Right lobe of liver (tissue), 4 donors: ENCODE results near the gene SPN.

Source experiments
- POLR2A ChIP-seq: fragments of 450-650 bp; IDR thresholded peaks from one replicate; pipeline ENCODE4 v1.6.1; 2017; ENCODE audit warnings: antibody characterized with exemption, mild to moderate bottlenecking
- TF ChIP-seq, protein P1 (sequence below), 4 donors: fragments of 200-600 bp in 3 of 4; fragments of 450-650 bp in 1 of 4; IDR thresholded peaks; one replicate each; pipeline versions ENCODE4 v1.5.1 to v1.8.0; 2016 to 2022; ENCODE audit warnings: antibody characterized with exemption in 4 of 4, mild to moderate bottlenecking in 2 of 4
- donor health status: DM: no; HTN: no; CAD: no.
- donor health status: DM: no; HTN: no; CAD: no.
- donor health status: DM: no; HTN: yes; CAD: no.

DNA sequence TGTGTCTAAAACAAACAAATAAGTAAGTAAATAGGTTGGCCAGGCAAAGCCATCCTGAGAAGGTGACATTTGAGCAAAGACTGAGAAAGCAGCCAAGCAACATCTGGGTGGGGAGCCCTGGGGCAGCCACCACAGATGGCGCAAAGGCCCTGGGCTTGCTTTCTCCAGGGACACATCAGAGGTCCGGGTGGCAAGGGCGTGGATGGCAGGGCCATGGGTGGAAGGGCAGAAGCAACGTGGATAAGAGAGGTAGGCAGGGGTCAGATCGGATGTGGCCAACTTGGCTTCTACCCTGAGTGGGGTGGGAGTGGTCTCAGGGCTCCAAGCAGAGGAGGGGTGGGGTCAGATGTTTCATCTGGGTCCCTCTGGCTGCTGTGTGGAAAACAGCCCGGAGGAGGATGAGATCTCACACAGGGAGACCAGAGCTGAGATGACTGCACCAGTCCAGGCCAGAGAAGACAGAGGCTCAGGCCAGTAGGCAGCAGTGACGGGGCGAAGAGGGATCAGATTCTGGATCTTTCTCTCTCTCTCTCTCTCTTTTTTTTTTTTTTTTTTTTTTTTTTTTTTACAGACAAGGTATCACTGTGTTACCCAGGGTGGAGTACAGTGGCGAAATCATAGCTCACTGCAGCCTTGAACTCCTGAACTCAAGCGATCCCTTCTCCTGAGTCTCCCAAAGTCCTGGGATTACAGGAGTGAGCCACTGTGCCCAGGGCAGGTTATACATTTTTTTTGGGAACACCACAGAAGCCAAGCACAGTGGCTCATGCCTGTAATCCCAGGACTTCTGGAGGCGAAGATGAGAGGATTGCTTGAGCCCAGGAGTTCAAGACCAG, 6.1 kb upstream of the SPN start:
- no peak for TF ChIP-seq POLR2A
- TF ChIP-seq, protein P1, sequence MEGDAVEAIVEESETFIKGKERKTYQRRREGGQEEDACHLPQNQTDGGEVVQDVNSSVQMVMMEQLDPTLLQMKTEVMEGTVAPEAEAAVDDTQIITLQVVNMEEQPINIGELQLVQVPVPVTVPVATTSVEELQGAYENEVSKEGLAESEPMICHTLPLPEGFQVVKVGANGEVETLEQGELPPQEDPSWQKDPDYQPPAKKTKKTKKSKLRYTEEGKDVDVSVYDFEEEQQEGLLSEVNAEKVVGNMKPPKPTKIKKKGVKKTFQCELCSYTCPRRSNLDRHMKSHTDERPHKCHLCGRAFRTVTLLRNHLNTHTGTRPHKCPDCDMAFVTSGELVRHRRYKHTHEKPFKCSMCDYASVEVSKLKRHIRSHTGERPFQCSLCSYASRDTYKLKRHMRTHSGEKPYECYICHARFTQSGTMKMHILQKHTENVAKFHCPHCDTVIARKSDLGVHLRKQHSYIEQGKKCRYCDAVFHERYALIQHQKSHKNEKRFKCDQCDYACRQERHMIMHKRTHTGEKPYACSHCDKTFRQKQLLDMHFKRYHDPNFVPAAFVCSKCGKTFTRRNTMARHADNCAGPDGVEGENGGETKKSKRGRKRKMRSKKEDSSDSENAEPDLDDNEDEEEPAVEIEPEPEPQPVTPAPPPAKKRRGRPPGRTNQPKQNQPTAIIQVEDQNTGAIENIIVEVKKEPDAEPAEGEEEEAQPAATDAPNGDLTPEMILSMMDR (IDR thresholded peaks at IDR 0.05): no peak
